ENCODE data around the gene EZR.
"Not testable (repeated sequence)": the region's sequence is repeated elsewhere in the genome, so short reads cannot be mapped to it uniquely, and the experiment has no call there.

Gene EZR

GRCh38 chr6:158797331-158798310 lies 21.5 kb downstream of the EZR start:
- DNase-seq (ENCODE audit: low spot score): peak; percentile 77

- no peak for DNase-seq (ENCODE audit: low spot score)
These were observed 22.8 kb downstream of the EZR start for GRCh38 chr6:158796353-158796752.

GRCh38 chr6:158795516-158795915 lies 23.7 kb downstream of the EZR start:
- DNase-seq (ENCODE audit: low spot score): no peak

GRCh38 chr6:158793432-158793831 lies 25.7 kb downstream of the EZR start:
- DNase-seq (ENCODE audit: low spot score): peak; percentile 67

GRCh38 chr6:158792505-158792904 lies 26.7 kb downstream of the EZR start:
- DNase-seq (ENCODE audit: low spot score): not testable (repeated sequence)

GRCh38 chr6:158791274-158791855 lies 27.8 kb downstream of the EZR start:
- DNase-seq (ENCODE audit: low spot score): no peak

- DNase-seq (ENCODE audit: low spot score): no peak
These were observed 29.9 kb downstream of the EZR start for GRCh38 chr6:158789115-158789917.

GRCh38 chr6:158787395-158787794 lies 31.8 kb downstream of the EZR start:
- no peak for DNase-seq (ENCODE audit: low spot score)

GRCh38 chr6:158786645-158787304 lies 32.4 kb downstream of the EZR start:
- no peak for DNase-seq (ENCODE audit: low spot score)

GRCh38 chr6:158785036-158785435 lies 34.1 kb downstream of the EZR start:
- no peak for DNase-seq (ENCODE audit: low spot score)

GRCh38 chr6:158784505-158784904 lies 34.7 kb downstream of the EZR start:
- peak; percentile 56 for DNase-seq (ENCODE audit: low spot score)

GRCh38 chr6:158783851-158784250 lies 35.3 kb downstream of the EZR start:
- DNase-seq (ENCODE audit: low spot score): no peak

GRCh38 chr6:158783167-158783450 lies 36.1 kb downstream of the EZR start:
- no peak for DNase-seq (ENCODE audit: low spot score)

GRCh38 chr6:158782432-158783166 lies 36.6 kb downstream of the EZR start:
- DNase-seq (ENCODE audit: low spot score): no peak

GRCh38 chr6:158781692-158782373 lies 37.3 kb downstream of the EZR start:
- DNase-seq (ENCODE audit: low spot score): no peak

GRCh38 chr6:158780988-158781691 lies 38.0 kb downstream of the EZR start:
- no peak for DNase-seq (ENCODE audit: low spot score)

GRCh38 chr6:158780246-158780884 lies 38.8 kb downstream of the EZR start:
- no peak for DNase-seq (ENCODE audit: low spot score)

- no peak for DNase-seq (ENCODE audit: low spot score)
These were observed 41.1 kb downstream of the EZR start for GRCh38 chr6:158778005-158778527.

GRCh38 chr6:158777510-158777909 lies 41.7 kb downstream of the EZR start:
- DNase-seq (ENCODE audit: low spot score): no peak

GRCh38 chr6:158776737-158777136 lies 42.4 kb downstream of the EZR start:
- DNase-seq (ENCODE audit: low spot score): no peak
